Endothelial cell of umbilical vein (primary cell): ENCODE results near the gene DIAPH2. TPM values are rescaled to one million over a fixed set of nuclear protein-coding genes. Genes with fewer than 3 reads are reported as not detected.

Experiments
- BruUV-seq: library from RNA; stranded (reverse); fragments of 400-500 nt; replicated peaks from 2 replicates; lab custom pipeline; 2021; lab: Mats Ljungman, UMichigan
- CTCF ChIA-PET: fragments of 300-600, 350-600 bp; sonication (Branson Sonifier 250); formaldehyde crosslinking; loops from one replicate; lab custom pipeline; 2021; ENCODE audit warnings: antibody characterized with exemption, inconsistent platforms; lab: Charles Lee
- POLR2A ChIA-PET: fragments of 300-600, 350-600 bp; sonication (Branson Sonifier 250); formaldehyde crosslinking; loops from one replicate; lab custom pipeline; 2021; ENCODE audit warnings: antibody characterized with exemption, inconsistent platforms; lab: Charles Lee
- DNase-seq: peaks from one replicate; pipeline ENCODE4 v3.0.0-alpha.2; 2011; ENCODE audit warnings: low read depth, low spot score
- FAIRE-seq: peaks from 2 replicates; lab custom pipeline; 2011; peaks lifted over from hg19 to GRCh38; lab: Jason Lieb, UNC
- H2AFZ ChIP-seq: 2 replicates; pipeline ENCODE4 v1.6.0; 2012; ENCODE audit warnings: low read depth, low read length, control low read depth, inconsistent platforms
- H3K27ac ChIP-seq: 2 replicates; pipeline ENCODE4 v1.5.1; 2011; ENCODE audit warnings: low read depth, mild to moderate bottlenecking, control low read depth, low read length, moderate library complexity; ENCODE audit not compliant: insufficient read depth
- H3K27me3 ChIP-seq, 2 experiments: 2 replicates each; pipeline versions ENCODE4 v1.6.0 to v1.6.1; 2011; ENCODE audit warnings: low read length in 2 of 2, mixed read lengths in 1 of 2; ENCODE audit not compliant: control insufficient read depth in 2 of 2, insufficient read depth in 2 of 2
- H3K36me3 ChIP-seq, 2 experiments: 2 replicates in 1 of 2; 3 replicates in 1 of 2; pipeline ENCODE4 v1.5.1; 2011; ENCODE audit warnings: low read length in 2 of 2, mild to moderate bottlenecking in 1 of 2, moderate library complexity in 1 of 2; ENCODE audit not compliant: control insufficient read depth in 2 of 2, insufficient read depth in 2 of 2; ENCODE audit errors: extremely low read depth in 1 of 2
- H3K4me1 ChIP-seq: 3 replicates; pipeline ENCODE4 v1.5.1; 2011; ENCODE audit warnings: mild to moderate bottlenecking, low read length; ENCODE audit not compliant: control insufficient read depth, insufficient read depth; ENCODE audit errors: extremely low read depth
- H3K4me2 ChIP-seq: 2 replicates; pipeline ENCODE4 v1.6.1; 2011; ENCODE audit warnings: low read length, control low read depth, mixed read lengths; ENCODE audit not compliant: insufficient read depth
- H3K4me3 ChIP-seq, 3 experiments: fragments of 200-600 bp in 1 of 3; sonication (generic), shearing (Covaris generic) in 1 of 3; replicated peaks in 1 of 3; 2 replicates each; pipeline ENCODE4 v1.5.1; 2011 to 2016; ENCODE audit warnings: control low read depth in 3 of 3, low read length in 3 of 3, mild to moderate bottlenecking in 2 of 3, inconsistent platforms in 1 of 3, low read depth in 1 of 3, moderate library complexity in 1 of 3; ENCODE audit not compliant: insufficient read depth in 1 of 3
- H3K79me2 ChIP-seq: 2 replicates; pipeline ENCODE4 v1.6.0; 2012; ENCODE audit warnings: low read length, inconsistent platforms; ENCODE audit not compliant: control insufficient read depth, insufficient read depth
- H3K9ac ChIP-seq: replicated peaks from 2 replicates; pipeline ENCODE3; 2011; ENCODE audit warnings: low read length, control low read depth; ENCODE audit not compliant: insufficient read depth; ENCODE audit errors: extremely low read depth
- H3K9me1 ChIP-seq: replicated peaks from 3 replicates; pipeline ENCODE4 v1.6.0; 2011; ENCODE audit warnings: mild to moderate bottlenecking, low read length; ENCODE audit not compliant: control insufficient read depth, insufficient read depth; ENCODE audit errors: extremely low read depth
- H3K9me3 ChIP-seq: replicated peaks from 2 replicates; pipeline ENCODE4 v1.5.1; 2012; ENCODE audit warnings: low read length, inconsistent platforms; ENCODE audit not compliant: control insufficient read depth, insufficient read depth
- H4K20me1 ChIP-seq: replicated peaks from 2 replicates; pipeline ENCODE3; 2011; ENCODE audit warnings: mild to moderate bottlenecking, low read length; ENCODE audit not compliant: control insufficient read depth, insufficient read depth; ENCODE audit errors: extremely low read depth
- EZH2 ChIP-seq: IDR thresholded peaks from 2 replicates; pipeline ENCODE4 v1.6.1; 2012; ENCODE audit warnings: borderline replicate concordance, low read depth, mild to moderate bottlenecking, moderate library complexity, low read length, inconsistent platforms; ENCODE audit not compliant: severe bottlenecking
- FOS ChIP-seq: IDR thresholded peaks from 2 replicates; pipeline ENCODE4 v1.6.1; 2011; ENCODE audit warnings: mild to moderate bottlenecking, low read length, moderate library complexity, borderline replicate concordance; ENCODE audit not compliant: insufficient read depth
- GATA2 ChIP-seq: IDR thresholded peaks from 2 replicates; pipeline ENCODE4 v1.7.0; 2011; ENCODE audit warnings: low read depth, mild to moderate bottlenecking, moderate library complexity, mixed read lengths, low read length; ENCODE audit not compliant: insufficient read length, insufficient read depth
- JUN ChIP-seq: IDR thresholded peaks from 2 replicates; pipeline ENCODE4 v1.6.1; 2011; ENCODE audit warnings: borderline replicate concordance, low read depth; ENCODE audit not compliant: insufficient read length, insufficient read depth
- MYC ChIP-seq: IDR thresholded peaks from one replicate; pipeline ENCODE4 v1.6.1; 2011; ENCODE audit warnings: mild to moderate bottlenecking, low read depth, low read length
- POLR2A ChIP-seq: IDR thresholded peaks from 2 replicates; pipeline ENCODE4 v1.6.1; 2012; ENCODE audit warnings: low read depth, mild to moderate bottlenecking, control low read depth, low read length
- POLR2AphosphoS5 ChIP-seq: IDR thresholded peaks from 2 replicates; pipeline ENCODE4 v1.6.1; 2012; ENCODE audit warnings: low read depth, mild to moderate bottlenecking, control low read depth, low read length, moderate library complexity; ENCODE audit not compliant: insufficient read depth
- dilution Hi-C: fragments of 300-500 bp; cut with MboI; formaldehyde crosslinking; loops from one replicate; pipeline ENCODE4 v1.15.0; 2019; ENCODE audit warnings: low sequenced_read_pairs; ENCODE audit not compliant: extremely low pct_ligation_motif_present
- intact Hi-C: fragments of 100-400 bp; cut with micrococcal nuclease; formaldehyde crosslinking; loops from one replicate; pipeline ENCODE4 v1.10.0; 2022
- polyA plus RNA-seq, 4 experiments: library from polyadenylated mRNA; depleted of rRNA in 3 of 4; stranded (reverse) in 3 of 4; unstranded in 1 of 4; fragments of >200 nt; gene quantifications; 2 replicates each; pipeline versions ENCODE4 v1.2.1 to v1.2.3, GENCODE V29; 2011 to 2012; ENCODE audit warnings: missing spikeins in 1 of 4
- total RNA-seq: library from RNA; stranded (reverse); gene quantifications from 2 replicates; pipeline ENCODE4 v1.2.3, GENCODE V29; 2021
- TF ChIP-seq, protein P1 (sequence below), 2 donors: IDR thresholded peaks; 1 replicate in 1 of 2; 2 replicates in 1 of 2; pipeline ENCODE4 v1.5.1; 2011; ENCODE audit warnings: low read length in 2 of 2, mild to moderate bottlenecking in 2 of 2, moderate library complexity in 2 of 2, control low read depth in 1 of 2, inconsistent platforms in 1 of 2, low read depth in 1 of 2; ENCODE audit not compliant: insufficient read depth in 1 of 2; ENCODE audit errors: extremely low read depth in 1 of 2
- TF ChIP-seq, protein P2 (sequence below): IDR thresholded peaks from 2 replicates; pipeline ENCODE4 v1.6.1; 2011; ENCODE audit not compliant: insufficient read depth, insufficient read length

DIAPH2 gene
- total and polyA plus RNA-seq, 2 donors (not counting 3 experiments of a cell fraction or from before 2014, with no cell fraction given): 3.0 to 30.0 TPM

DNA sequence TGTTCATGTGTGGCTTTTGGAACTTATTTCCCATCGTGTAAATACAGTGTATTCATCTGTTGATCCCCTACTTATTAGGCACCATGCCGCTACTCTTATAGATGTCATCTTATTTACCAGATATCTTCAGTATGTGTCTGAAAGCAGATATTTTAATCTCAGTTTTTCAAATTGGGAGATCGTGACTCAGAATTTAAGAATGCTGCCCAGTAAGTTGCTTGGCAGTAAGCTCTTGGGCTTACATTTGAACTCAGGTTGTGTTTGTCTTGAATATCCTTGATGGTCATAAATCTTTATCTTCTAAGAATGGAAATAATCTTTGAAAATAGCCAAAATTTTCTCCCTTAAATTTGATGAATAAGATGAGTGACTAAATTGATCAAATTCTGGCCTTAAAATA is 153.2 kb downstream of the DIAPH2 start:
- POLR2A ChIA-PET: no interaction called here
- no peaks in the 10 kb centered on the region for H3K79me2 ChIP-seq
- TF ChIP-seq GATA2: no peak
- TF ChIP-seq, protein P1, sequence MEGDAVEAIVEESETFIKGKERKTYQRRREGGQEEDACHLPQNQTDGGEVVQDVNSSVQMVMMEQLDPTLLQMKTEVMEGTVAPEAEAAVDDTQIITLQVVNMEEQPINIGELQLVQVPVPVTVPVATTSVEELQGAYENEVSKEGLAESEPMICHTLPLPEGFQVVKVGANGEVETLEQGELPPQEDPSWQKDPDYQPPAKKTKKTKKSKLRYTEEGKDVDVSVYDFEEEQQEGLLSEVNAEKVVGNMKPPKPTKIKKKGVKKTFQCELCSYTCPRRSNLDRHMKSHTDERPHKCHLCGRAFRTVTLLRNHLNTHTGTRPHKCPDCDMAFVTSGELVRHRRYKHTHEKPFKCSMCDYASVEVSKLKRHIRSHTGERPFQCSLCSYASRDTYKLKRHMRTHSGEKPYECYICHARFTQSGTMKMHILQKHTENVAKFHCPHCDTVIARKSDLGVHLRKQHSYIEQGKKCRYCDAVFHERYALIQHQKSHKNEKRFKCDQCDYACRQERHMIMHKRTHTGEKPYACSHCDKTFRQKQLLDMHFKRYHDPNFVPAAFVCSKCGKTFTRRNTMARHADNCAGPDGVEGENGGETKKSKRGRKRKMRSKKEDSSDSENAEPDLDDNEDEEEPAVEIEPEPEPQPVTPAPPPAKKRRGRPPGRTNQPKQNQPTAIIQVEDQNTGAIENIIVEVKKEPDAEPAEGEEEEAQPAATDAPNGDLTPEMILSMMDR (IDR thresholded peaks at IDR 0.05; ENCODE audit: extremely low read depth in 1 of 2, insufficient read depth in 1 of 2, low read depth in 1 of 2, low read length in 2 of 2): no peak
- TF ChIP-seq EZH2: no peak
- TF ChIP-seq, protein P2, sequence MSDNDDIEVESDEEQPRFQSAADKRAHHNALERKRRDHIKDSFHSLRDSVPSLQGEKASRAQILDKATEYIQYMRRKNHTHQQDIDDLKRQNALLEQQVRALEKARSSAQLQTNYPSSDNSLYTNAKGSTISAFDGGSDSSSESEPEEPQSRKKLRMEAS: no peak
- TF ChIP-seq FOS: no peak
- TF ChIP-seq POLR2AphosphoS5: no peak
- no peak for TF ChIP-seq JUN
- no peak for TF ChIP-seq MYC
- no peak for TF ChIP-seq POLR2A
- H3K9me1 ChIP-seq: no peaks in the 10 kb centered on the region
- no peaks in the 10 kb centered on the region for H3K4me1 ChIP-seq
- intact Hi-C loops: no loop called here
- H3K4me2 ChIP-seq: no peak overlapping the region
- H3K9ac ChIP-seq: no peak overlapping the region
- no peaks in the 10 kb centered on the region for H3K27me3 ChIP-seq
- DNase-seq (no peak), FAIRE-seq (no peak)
- no peak overlapping the region for H3K27ac ChIP-seq
- no peak overlapping the region for H3K4me3 ChIP-seq
- dilution Hi-C loops: no loop called here
- H3K9me3 ChIP-seq: no peaks in the 10 kb centered on the region
- CTCF ChIA-PET: no interaction called here
- no peaks in the 10 kb centered on the region for H3K36me3 ChIP-seq
- BruUV-seq: no TSS peak
- no peaks in the 10 kb centered on the region for H4K20me1 ChIP-seq
- no peak overlapping the region for H2AFZ ChIP-seq
